ENCODE measurements around the gene TAB3. TPM values are rescaled to one million over a fixed set of nuclear protein-coding genes. Genes with fewer than 3 reads are reported as not detected.

The TAB3 gene
- 9.2 to 10.5 TPM (median 9.8 TPM) in 3 replicates for total RNA-seq
- long read RNA-seq, partial matches to known transcripts, result 0 of 3 reads
- long read RNA-seq, other reads (novel, unspliced or antisense), result 3 of 3 reads

- Mint-ChIP-seq H3K36me3 (ENCODE audit: low read depth) (no peaks in the 10 kb centered on the region), H3K27me3 (ENCODE audit: low read depth) (no peaks in the 10 kb centered on the region), H3K4me1 (ENCODE audit: low read depth) (peaks cover 6% of the 10 kb centered on the region), H3K4me3 (ENCODE audit: unreplicated experiment) (peak within 1 kb of the TSS; percentile 79), H3K9me3 (ENCODE audit: low read depth) (no peaks in the 10 kb centered on the region), H3K27ac (ENCODE audit: unreplicated experiment) (peak within 1 kb of the TSS; percentile 94)
- peak; percentile 97 for DNase-seq (ENCODE audit: low spot score)
- TF ChIP-seq CTCF (IDR thresholded peaks at IDR 0.05), result no peak
Observed at GRCh38 chrX:30889147-30890140, at the start of gene TAB3. TSS of gene TAB3 (minus strand) at chrX:30889254. CDS start at chrX:30859588, 29,666 bp downstream.

- no peaks in the 10 kb centered on the region for H3K36me3 Mint-ChIP-seq (ENCODE audit: low read depth)
- H3K4me1 Mint-ChIP-seq (ENCODE audit: low read depth), result no peaks in the 10 kb centered on the region
- no peak for TF ChIP-seq CTCF (IDR thresholded peaks at IDR 0.05)
- H3K4me3 Mint-ChIP-seq (ENCODE audit: unreplicated experiment), result no peak overlapping the region
- DNase-seq (ENCODE audit: low spot score), result no peak
- H3K9me3 Mint-ChIP-seq (ENCODE audit: low read depth), result peaks cover 9% of the 10 kb centered on the region
- H3K27me3 Mint-ChIP-seq (ENCODE audit: low read depth), result no peaks in the 10 kb centered on the region
- no peak overlapping the region for H3K27ac Mint-ChIP-seq (ENCODE audit: unreplicated experiment)
Observed at GRCh38 chrX:30938295-30938694, 49.2 kb upstream of the TAB3 start.

GRCh38 chrX:30935985-30936384, 46.9 kb upstream of the TAB3 start:
- Mint-ChIP-seq H3K27ac (ENCODE audit: unreplicated experiment) (no peak overlapping the region), H3K36me3 (ENCODE audit: low read depth) (no peaks in the 10 kb centered on the region), H3K9me3 (ENCODE audit: low read depth) (peaks cover 5% of the 10 kb centered on the region), H3K4me1 (ENCODE audit: low read depth) (no peaks in the 10 kb centered on the region), H3K4me3 (ENCODE audit: unreplicated experiment) (no peak overlapping the region), H3K27me3 (ENCODE audit: low read depth) (no peaks in the 10 kb centered on the region)
- peak; percentile 59 for TF ChIP-seq CTCF (IDR thresholded peaks at IDR 0.05)
- DNase-seq (ENCODE audit: low spot score), result no peak

- Mint-ChIP-seq H3K27ac (ENCODE audit: unreplicated experiment) (no peak overlapping the region), H3K27me3 (ENCODE audit: low read depth) (no peaks in the 10 kb centered on the region), H3K4me1 (ENCODE audit: low read depth) (no peaks in the 10 kb centered on the region), H3K4me3 (ENCODE audit: unreplicated experiment) (no peak overlapping the region), H3K36me3 (ENCODE audit: low read depth) (no peaks in the 10 kb centered on the region), H3K9me3 (ENCODE audit: low read depth) (peaks cover 5% of the 10 kb centered on the region)
- no peak for TF ChIP-seq CTCF (IDR thresholded peaks at IDR 0.05)
- no peak for DNase-seq (ENCODE audit: low spot score)
Observed at GRCh38 chrX:30931920-30932319, 42.9 kb upstream of the TAB3 start.

- H3K4me3 Mint-ChIP-seq (ENCODE audit: unreplicated experiment), result no peak overlapping the region
- H3K36me3 Mint-ChIP-seq (ENCODE audit: low read depth), result no peaks in the 10 kb centered on the region
- no peaks in the 10 kb centered on the region for H3K4me1 Mint-ChIP-seq (ENCODE audit: low read depth)
- H3K9me3 Mint-ChIP-seq (ENCODE audit: low read depth), result peaks cover 5% of the 10 kb centered on the region
- no peak for TF ChIP-seq CTCF (IDR thresholded peaks at IDR 0.05)
- no peak overlapping the region for H3K27ac Mint-ChIP-seq (ENCODE audit: unreplicated experiment)
- no peak for DNase-seq (ENCODE audit: low spot score)
- no peaks in the 10 kb centered on the region for H3K27me3 Mint-ChIP-seq (ENCODE audit: low read depth)
Observed at GRCh38 chrX:30930679-30931078, 41.6 kb upstream of the TAB3 start.
